GM19452 (cell line): ENCODE results near the gene ACSM2B.
"Not testable (repeated sequence)": the region's sequence is repeated elsewhere in the genome, so short reads cannot be mapped to it uniquely, and the experiment has no call there.

Experiments
- ATAC-seq: cut with Tn5 transposase; IDR thresholded peaks from one replicate; pipeline ENCODE4 v1.9.1; 2021; ENCODE audit not compliant: unreplicated experiment

The ACSM2B gene

DNA sequence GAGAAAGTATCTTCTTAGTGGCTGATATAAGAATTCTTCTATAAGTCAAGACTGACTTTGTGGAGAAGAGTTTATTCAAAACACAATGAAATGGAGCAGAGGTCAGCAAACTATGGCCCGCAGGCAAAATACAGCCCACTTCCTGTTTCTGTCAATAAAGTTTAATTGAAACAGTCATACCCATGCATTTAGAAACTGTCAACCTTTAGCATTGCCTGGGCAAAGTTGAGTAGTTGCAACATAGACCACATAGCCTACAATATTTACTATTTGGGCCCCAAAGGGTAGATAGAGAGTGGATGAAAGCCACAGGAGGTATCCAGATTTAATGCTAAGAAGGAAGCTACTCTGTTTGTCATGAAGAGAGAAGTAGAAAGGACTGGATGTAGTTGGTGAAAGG, 38.0 kb downstream of the ACSM2B start:
- ATAC-seq: no peak

- ATAC-seq: not testable (repeated sequence)
Observed at GRCh38 chr16:20536669-20537068, 39.5 kb downstream of the ACSM2B start.

GRCh38 chr16:20532284-20532792, 43.8 kb downstream of the ACSM2B start:
- ATAC-seq: not testable (repeated sequence)

DNA sequence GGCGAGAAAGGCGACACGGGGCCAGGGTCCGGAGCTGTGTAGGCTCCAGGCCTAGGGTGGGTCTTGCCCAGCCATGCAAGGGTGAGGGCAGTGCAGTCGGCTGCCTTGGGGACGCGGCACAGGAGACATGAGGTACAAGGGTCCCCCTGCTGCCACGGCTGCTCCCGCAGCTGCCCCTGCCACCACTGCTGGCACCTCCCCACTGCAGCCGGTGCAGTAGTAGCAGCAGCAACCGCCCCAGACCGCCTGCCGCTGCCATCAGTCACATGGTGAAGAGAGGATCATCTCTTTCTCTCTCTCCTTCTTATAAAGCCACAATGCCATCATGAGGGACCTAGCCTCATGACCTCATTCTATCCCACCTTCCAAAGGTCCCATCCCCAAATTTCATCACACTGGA, 44.4 kb downstream of the ACSM2B start:
- not testable (repeated sequence) for ATAC-seq

DNA sequence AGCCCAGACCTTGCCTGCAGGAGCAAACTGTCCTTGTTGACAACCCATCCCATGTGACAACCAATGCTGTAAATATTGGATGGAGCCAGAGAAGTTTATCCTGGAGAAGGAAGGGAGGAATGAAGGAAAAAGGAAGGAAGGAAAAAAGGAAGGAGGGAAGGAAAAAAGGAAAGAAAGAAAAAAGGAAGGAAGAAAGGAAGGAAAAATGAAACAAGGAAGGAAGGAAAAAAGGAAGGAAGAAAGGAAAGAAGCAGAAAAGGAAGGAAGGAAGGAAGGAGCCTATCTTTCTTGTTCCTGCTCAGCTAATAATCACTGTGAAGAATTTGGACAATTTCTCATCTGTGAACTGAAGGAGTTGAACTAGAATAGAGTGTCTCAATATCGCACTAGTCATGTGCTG, 56.1 kb downstream of the ACSM2B start:
- ATAC-seq: no peak

DNA sequence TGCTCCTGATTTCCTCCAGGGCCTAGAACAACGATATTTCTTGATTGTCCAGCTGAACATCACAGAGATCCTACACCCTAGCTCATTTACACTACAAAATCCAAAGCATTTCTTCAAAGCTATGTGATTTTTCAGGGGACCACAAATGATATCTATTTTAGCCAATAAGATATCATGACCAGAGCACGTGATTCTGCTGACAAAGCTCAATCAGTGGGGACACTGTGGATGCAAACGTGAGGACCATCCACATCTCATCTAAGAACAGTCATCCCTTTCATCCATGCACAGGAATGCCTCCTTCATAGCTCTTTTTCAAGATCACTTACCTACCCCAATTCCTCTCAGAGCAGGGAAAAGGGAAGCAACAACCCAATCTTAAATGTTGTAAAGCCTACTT, 56.9 kb downstream of the ACSM2B start:
- ATAC-seq: no peak

- no peak for ATAC-seq
Observed at GRCh38 chr16:20517149-20517548, 59.0 kb downstream of the ACSM2B start.

- ATAC-seq: no peak
Observed at GRCh38 chr16:20515688-20516090, 60.5 kb downstream of the ACSM2B start.

- ATAC-seq: no peak
Observed at GRCh38 chr16:20510323-20510722, 65.8 kb downstream of the ACSM2B start.

GRCh38 chr16:20507280-20507679, 68.9 kb downstream of the ACSM2B start:
- ATAC-seq: no peak

DNA sequence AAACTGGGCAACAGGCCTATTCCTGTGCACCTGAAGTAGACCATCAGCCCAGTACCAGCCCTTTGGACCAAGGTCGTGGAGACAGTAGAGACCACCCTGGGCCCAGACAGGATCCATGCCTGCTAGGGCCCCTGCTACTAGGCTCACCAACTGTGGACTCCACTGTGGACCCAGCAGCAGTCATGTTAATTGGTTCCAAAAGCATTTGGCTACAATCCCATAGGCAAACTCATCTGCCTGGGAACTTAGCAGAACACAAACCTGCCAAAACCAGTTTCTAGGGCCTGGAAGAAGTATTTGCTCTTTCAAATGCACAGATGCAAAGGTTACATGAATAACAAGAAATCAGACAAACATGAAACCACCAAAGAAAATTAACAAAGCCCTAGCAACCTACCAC, 71.7 kb downstream of the ACSM2B start:
- ATAC-seq: no peak

DNA sequence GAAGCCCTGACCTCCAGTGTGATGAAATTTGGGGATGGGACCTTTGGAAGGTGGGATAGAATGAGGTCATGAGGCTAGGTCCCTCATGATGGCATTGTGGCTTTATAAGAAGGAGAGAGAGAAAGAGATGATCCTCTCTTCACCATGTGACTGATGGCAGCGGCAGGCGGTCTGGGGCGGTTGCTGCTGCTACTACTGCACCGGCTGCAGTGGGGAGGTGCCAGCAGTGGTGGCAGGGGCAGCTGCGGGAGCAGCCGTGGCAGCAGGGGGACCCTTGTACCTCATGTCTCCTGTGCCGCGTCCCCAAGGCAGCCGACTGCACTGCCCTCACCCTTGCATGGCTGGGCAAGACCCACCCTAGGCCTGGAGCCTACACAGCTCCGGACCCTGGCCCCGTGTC, 84.7 kb downstream of the ACSM2B start:
- ATAC-seq: not testable (repeated sequence)

GRCh38 chr16:20490994-20491393, 85.2 kb downstream of the ACSM2B start:
- ATAC-seq: not testable (repeated sequence)
